GM12892 (cell line): ENCODE measurements around the gene CELA2A.
"Not testable (repeated sequence)": the region's sequence is repeated elsewhere in the genome, so short reads cannot be mapped to it uniquely, and the experiment has no call there.

Experiments used
- DNase-seq: peaks from one replicate; pipeline ENCODE4 v3.0.0; 2011; ENCODE audit not compliant: insufficient read length
- FAIRE-seq: peaks from 2 replicates; lab custom pipeline; 2011; peaks lifted over from hg19 to GRCh38; lab: Jason Lieb, UNC
- POLR2A ChIP-seq: IDR thresholded peaks from 2 replicates; pipeline ENCODE4 v1.6.1; 2011; ENCODE audit warnings: low read depth, low read length, control low read depth
- POLR2AphosphoS5 ChIP-seq: IDR thresholded peaks from 2 replicates; pipeline ENCODE4 v1.6.1; 2011; ENCODE audit warnings: low read depth, low read length, control low read depth
- TAF1 ChIP-seq: IDR thresholded peaks from 2 replicates; pipeline ENCODE4 v1.6.1; 2011; ENCODE audit warnings: low read depth, mild to moderate bottlenecking, control low read depth, low read length, borderline replicate concordance

CELA2A gene

GRCh38 chr1:15426492-15427279 lies 29.8 kb upstream of the CELA2A start:
- no peak for TF ChIP-seq POLR2AphosphoS5
- TF ChIP-seq TAF1 = no peak
- TF ChIP-seq POLR2A = no peak
- DNase-seq (no peak), FAIRE-seq (no peak)

- no peak for FAIRE-seq
- no peak for TF ChIP-seq POLR2AphosphoS5
- TF ChIP-seq POLR2A = no peak
- TF ChIP-seq TAF1 = no peak
- no peak for DNase-seq
Observed at GRCh38 chr1:15427280-15427666, 29.3 kb upstream of the CELA2A start.

GRCh38 chr1:15428252-15428651 lies 28.3 kb upstream of the CELA2A start:
- not testable (repeated sequence) for FAIRE-seq

GRCh38 chr1:15428815-15429435 lies 27.6 kb upstream of the CELA2A start:
- no peak for TF ChIP-seq POLR2AphosphoS5
- no peak for TF ChIP-seq TAF1
- TF ChIP-seq POLR2A = no peak
- no peak for DNase-seq
- FAIRE-seq = no peak

More at GRCh38 chr1:15428252-15428651, 28.3 kb upstream of the CELA2A start:
- DNase-seq = not testable (repeated sequence)

- FAIRE-seq (no peak), DNase-seq (no peak)
- TF ChIP-seq POLR2A (no peak), POLR2AphosphoS5 (no peak), TAF1 (no peak)
Observed at GRCh38 chr1:15429701-15430149, 26.8 kb upstream of the CELA2A start.

GRCh38 chr1:15430787-15431570 lies 25.6 kb upstream of the CELA2A start:
- FAIRE-seq = peak; percentile 94
- no peak for TF ChIP-seq POLR2A
- TF ChIP-seq POLR2AphosphoS5 = no peak; the same call in 1 of the 2 replicates
- no peak for TF ChIP-seq TAF1
- DNase-seq = peak; percentile 89

- DNase-seq (no peak), FAIRE-seq (no peak)
- TF ChIP-seq POLR2A (no peak), POLR2AphosphoS5 (no peak), TAF1 (no peak)
Observed at GRCh38 chr1:15431571-15431948, 25.0 kb upstream of the CELA2A start.

- DNase-seq = no peak
- no peak for TF ChIP-seq TAF1
- no peak for TF ChIP-seq POLR2AphosphoS5
- no peak for TF ChIP-seq POLR2A
- no peak for FAIRE-seq
Observed at GRCh38 chr1:15432324-15432723, 24.2 kb upstream of the CELA2A start.

- TF ChIP-seq POLR2A = no peak
- no peak; the same call in 1 of the 2 replicates for TF ChIP-seq POLR2AphosphoS5
- no peak for TF ChIP-seq TAF1
- DNase-seq = no peak
- FAIRE-seq = no peak
Observed at GRCh38 chr1:15433471-15433870, 23.1 kb upstream of the CELA2A start.

GRCh38 chr1:15434739-15435138 lies 21.8 kb upstream of the CELA2A start:
- not testable (repeated sequence) for FAIRE-seq
- peak; percentile 5 for DNase-seq

GRCh38 chr1:15435239-15436077 lies 21.1 kb upstream of the CELA2A start:
- no peak for FAIRE-seq

More at GRCh38 chr1:15435239-15436077, 21.1 kb upstream of the CELA2A start:
- no peak for DNase-seq
- TF ChIP-seq POLR2A = peak; percentile 23; the same call in 1 of the 2 replicates
- TF ChIP-seq POLR2AphosphoS5 = peak; percentile 43; the same call in 1 of the 2 replicates
- TF ChIP-seq TAF1 = no peak
